Adipocyte (in vitro differentiated cells): ENCODE data around the gene ARHGEF33.

ENCODE experiments used
- DNase-seq: peaks from one replicate; pipeline ENCODE4 v3.0.0-alpha.2; 2015; ENCODE audit warnings: low read depth
- H3K27me3 ChIP-seq: replicated peaks from 2 replicates; pipeline ENCODE4 v1.7.0; 2013; ENCODE audit warnings: mild to moderate bottlenecking, low read length, moderate library complexity; ENCODE audit not compliant: control insufficient read depth, insufficient read depth
- H3K36me3 ChIP-seq: 2 replicates; pipeline ENCODE4 v1.7.0; 2013; ENCODE audit warnings: low read length, mild to moderate bottlenecking, moderate library complexity; ENCODE audit not compliant: control insufficient read depth, insufficient read depth, severe bottlenecking
- H3K4me1 ChIP-seq: 2 replicates; pipeline ENCODE4 v1.7.0; 2013; ENCODE audit warnings: mild to moderate bottlenecking, low read length, moderate library complexity; ENCODE audit not compliant: control insufficient read depth, insufficient read depth
- H3K4me3 ChIP-seq: 2 replicates; pipeline ENCODE4 v1.7.0; 2013; ENCODE audit warnings: mild to moderate bottlenecking, low read length, moderate library complexity
- H3K9ac ChIP-seq: 2 replicates; pipeline ENCODE4 v1.7.0; 2013; ENCODE audit warnings: mild to moderate bottlenecking, low read length, moderate library complexity
- H3K9me3 ChIP-seq: 2 replicates; pipeline ENCODE4 v1.7.0; 2013; ENCODE audit warnings: mild to moderate bottlenecking, low read length, moderate library complexity; ENCODE audit not compliant: control insufficient read depth

ARHGEF33 gene

GRCh38 chr2:38886063-38886462 lies 3.6 kb upstream of the ARHGEF33 start:
- no peak for DNase-seq
- Histone ChIP-seq H3K9ac (no peak overlapping the region), H3K4me1 (no peaks in the 10 kb centered on the region), H3K4me3 (no peak overlapping the region), H3K36me3 (peaks cover 11% of the 10 kb centered on the region), H3K9me3 (no peaks in the 10 kb centered on the region), H3K27me3 (no peaks in the 10 kb centered on the region)

DNA sequence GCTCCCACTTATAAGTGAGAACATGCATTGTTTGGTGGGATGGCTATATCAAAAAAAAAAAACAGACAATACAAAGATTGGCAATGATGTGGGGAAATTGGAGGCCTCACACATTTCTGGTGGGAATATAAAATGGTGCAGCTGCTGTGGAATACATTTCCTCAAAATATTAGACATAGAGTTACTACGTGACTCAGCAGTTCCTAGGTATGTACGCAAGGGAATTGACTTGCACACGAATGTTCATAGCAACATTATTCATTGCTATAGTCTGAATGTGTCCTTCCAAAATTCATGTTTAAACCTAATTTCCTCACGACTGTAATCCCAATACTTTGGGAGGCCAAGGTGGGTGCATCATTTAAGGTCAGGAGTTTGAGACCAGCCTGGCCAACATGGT lies 2.3 kb upstream of the ARHGEF33 start:
- Histone ChIP-seq H3K36me3 (peaks cover 7% of the 10 kb centered on the region), H3K9ac (no peak overlapping the region), H3K4me1 (no peaks in the 10 kb centered on the region), H3K9me3 (no peaks in the 10 kb centered on the region), H3K27me3 (no peaks in the 10 kb centered on the region), H3K4me3 (no peak overlapping the region)
- no peak for DNase-seq

DNA sequence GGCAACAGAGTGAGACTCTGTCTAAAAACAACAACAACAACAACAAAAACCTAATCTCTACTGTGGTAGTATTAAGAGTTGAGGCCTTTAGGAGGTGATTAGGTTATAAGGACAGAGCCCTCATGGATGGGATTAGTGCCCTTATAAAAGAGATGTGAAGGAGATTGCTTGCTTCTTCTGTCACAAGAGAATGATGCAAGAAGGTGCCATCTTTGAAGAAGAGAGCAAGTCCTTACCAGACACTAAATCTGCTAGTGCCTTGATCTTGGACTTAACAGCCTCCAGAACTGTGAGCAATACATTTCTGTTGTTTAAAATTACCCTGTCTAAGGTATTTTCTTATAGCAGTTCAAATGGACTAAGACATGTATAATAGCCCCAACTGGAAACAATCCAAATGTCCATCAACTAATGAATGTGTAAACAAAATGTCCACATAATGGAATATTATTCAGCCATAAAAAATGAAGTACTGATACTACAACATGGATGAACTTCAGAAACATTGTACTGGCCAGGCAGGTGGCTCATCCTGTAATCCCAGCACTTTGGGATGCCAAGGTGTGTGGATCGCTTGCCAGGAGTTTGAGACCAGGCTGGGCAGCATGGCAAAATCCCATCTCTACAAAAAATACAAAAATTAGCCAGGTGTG lies 1.6 kb upstream of the ARHGEF33 start:
- no peaks in the 10 kb centered on the region for H3K9me3 ChIP-seq
- H3K36me3 ChIP-seq: peaks cover under 1% of the 10 kb centered on the region
- no peak overlapping the region for H3K9ac ChIP-seq
- DNase-seq: no peak
- H3K27me3 ChIP-seq: no peaks in the 10 kb centered on the region
- no peaks in the 10 kb centered on the region for H3K4me1 ChIP-seq
- no peak overlapping the region for H3K4me3 ChIP-seq

GRCh38 chr2:38889045-38889444 lies 630 bp upstream of the ARHGEF33 start:
- no peak overlapping the region for H3K4me3 ChIP-seq
- H3K9me3 ChIP-seq: no peaks in the 10 kb centered on the region
- H3K27me3 ChIP-seq: no peaks in the 10 kb centered on the region
- no peaks in the 10 kb centered on the region for H3K4me1 ChIP-seq
- no peaks in the 10 kb centered on the region for H3K36me3 ChIP-seq
- H3K9ac ChIP-seq: no peak overlapping the region
- DNase-seq: no peak

GRCh38 chr2:38892819-38893218 lies 3.1 kb downstream of the ARHGEF33 start:
- Histone ChIP-seq H3K4me3 (no peak overlapping the region), H3K9me3 (no peaks in the 10 kb centered on the region), H3K36me3 (no peaks in the 10 kb centered on the region), H3K27me3 (no peaks in the 10 kb centered on the region), H3K4me1 (no peaks in the 10 kb centered on the region), H3K9ac (no peak overlapping the region)
- DNase-seq: no peak

DNA sequence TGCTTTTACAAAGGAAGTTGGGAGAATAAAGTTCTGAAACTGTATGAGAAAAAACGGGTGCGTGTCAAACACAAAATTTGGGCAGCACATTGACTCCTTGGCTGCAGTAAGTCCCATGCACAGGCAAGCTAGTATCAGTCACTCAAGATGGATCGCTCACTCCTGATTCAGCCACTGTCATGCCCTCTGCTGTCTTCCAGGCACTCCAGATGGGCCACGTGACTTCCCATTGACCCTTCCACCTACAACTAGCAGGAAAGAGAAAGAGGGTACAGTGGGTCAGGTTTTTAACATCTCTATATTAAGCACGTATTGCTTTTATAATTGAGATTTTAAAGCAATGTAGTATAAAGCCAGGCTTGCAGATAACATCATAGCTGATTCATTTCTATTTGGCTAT lies 8.6 kb downstream of the ARHGEF33 start:
- no peak overlapping the region for H3K9ac ChIP-seq
- no peaks in the 10 kb centered on the region for H3K36me3 ChIP-seq
- no peak for DNase-seq
- H3K27me3 ChIP-seq: no peaks in the 10 kb centered on the region
- no peaks in the 10 kb centered on the region for H3K4me1 ChIP-seq
- no peaks in the 10 kb centered on the region for H3K9me3 ChIP-seq
- no peak overlapping the region for H3K4me3 ChIP-seq

- Histone ChIP-seq H3K4me3 (no peak overlapping the region), H3K9ac (no peak overlapping the region), H3K27me3 (no peaks in the 10 kb centered on the region), H3K4me1 (no peaks in the 10 kb centered on the region), H3K36me3 (no peaks in the 10 kb centered on the region), H3K9me3 (no peaks in the 10 kb centered on the region)
- no peak for DNase-seq
Observed at GRCh38 chr2:38900726-38901125, 11.1 kb downstream of the ARHGEF33 start.

- no peaks in the 10 kb centered on the region for H3K27me3 ChIP-seq
- H3K9ac ChIP-seq: no peak overlapping the region
- no peaks in the 10 kb centered on the region for H3K9me3 ChIP-seq
- peaks cover 16% of the 10 kb centered on the region for H3K4me1 ChIP-seq
- no peak for DNase-seq
- H3K36me3 ChIP-seq: no peaks in the 10 kb centered on the region
- no peak overlapping the region for H3K4me3 ChIP-seq
Observed at GRCh38 chr2:38905251-38905650, 15.6 kb downstream of the ARHGEF33 start.

DNA sequence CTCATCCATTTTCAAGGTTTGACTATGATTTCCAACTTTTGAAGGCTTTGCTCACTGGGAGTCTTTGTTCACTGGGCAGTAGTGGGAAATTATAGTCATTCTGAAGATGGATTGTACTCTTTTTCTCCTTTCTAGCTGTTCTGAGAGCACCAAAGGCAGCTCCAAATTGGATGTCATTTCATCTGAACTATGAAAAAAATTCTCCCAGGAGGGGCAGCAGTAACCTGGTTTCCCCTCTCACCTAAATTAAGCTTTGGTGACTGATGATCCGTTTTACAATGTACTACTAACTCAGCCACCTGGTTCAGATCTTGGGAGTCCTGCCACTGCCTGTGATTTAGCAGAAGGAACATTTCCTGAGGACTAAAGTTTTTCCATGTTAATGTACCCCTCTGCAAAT lies 17.6 kb downstream of the ARHGEF33 start:
- no peak for DNase-seq
- no peak overlapping the region for H3K4me3 ChIP-seq
- H3K9ac ChIP-seq: no peak overlapping the region
- no peaks in the 10 kb centered on the region for H3K36me3 ChIP-seq
- H3K9me3 ChIP-seq: no peaks in the 10 kb centered on the region
- H3K4me1 ChIP-seq: peaks cover 16% of the 10 kb centered on the region
- no peaks in the 10 kb centered on the region for H3K27me3 ChIP-seq

DNA sequence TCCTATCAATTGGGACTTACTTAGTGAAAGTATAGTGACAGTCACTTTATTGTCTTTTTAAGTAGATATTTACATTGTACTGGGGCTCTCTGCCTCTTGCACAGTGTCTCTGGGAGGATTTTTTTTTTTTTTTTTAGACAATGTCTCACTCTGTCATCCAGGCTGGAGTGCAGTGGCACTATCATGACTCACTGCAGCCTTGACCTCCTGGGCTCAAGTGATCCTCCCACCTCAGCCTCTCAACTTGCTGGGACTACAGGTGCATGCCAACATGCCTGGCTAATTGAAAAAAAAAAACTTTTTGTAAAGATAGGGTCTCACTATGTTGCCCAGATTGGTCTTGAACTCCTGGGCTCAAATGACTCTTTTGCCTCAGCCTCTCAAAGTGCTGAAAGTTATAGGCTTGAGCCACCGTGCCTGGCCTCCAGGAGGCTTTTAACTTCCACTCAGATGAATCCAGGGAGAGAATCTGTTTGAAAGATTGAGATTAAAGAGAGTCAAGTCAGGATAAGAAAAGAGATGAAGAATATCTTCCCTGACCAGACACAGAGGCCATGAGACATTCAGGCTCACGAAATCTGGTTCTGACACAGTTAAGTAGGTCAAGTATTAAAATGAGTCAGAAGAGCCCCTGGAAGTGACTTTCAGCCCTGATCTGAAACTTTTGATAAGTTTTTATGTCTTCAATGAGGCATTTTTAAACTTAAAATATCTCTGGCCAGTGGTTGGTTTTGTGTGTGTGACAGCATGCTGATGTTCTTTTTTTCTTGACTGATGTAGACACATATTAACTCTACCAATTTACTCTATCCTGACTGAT lies 18.3 kb downstream of the ARHGEF33 start:
- no peaks in the 10 kb centered on the region for H3K27me3 ChIP-seq
- H3K36me3 ChIP-seq: no peaks in the 10 kb centered on the region
- no peak overlapping the region for H3K4me3 ChIP-seq
- H3K4me1 ChIP-seq: peaks cover 16% of the 10 kb centered on the region
- no peaks in the 10 kb centered on the region for H3K9me3 ChIP-seq
- DNase-seq: no peak
- no peak overlapping the region for H3K9ac ChIP-seq

DNA sequence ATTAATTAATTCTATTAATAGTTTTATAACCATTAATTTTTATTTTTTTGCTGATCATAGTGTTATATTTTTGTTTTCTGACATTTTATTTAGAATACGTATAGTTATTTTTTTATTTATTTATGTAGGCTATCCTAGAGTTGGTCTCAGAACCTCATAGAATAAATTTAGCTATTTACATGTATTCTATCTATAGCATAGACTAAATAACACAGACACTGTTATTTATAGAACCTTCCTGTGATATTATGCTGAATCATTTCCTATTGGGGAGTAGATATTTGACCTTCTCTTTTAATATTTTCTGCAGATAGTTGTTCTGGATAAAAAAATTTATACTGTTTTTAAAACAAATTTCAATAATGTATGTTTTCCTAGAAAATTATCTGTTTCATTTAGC lies 20.2 kb downstream of the ARHGEF33 start:
- Histone ChIP-seq H3K36me3 (no peaks in the 10 kb centered on the region), H3K4me1 (peaks cover 16% of the 10 kb centered on the region), H3K27me3 (no peaks in the 10 kb centered on the region), H3K9ac (no peak overlapping the region), H3K4me3 (no peak overlapping the region), H3K9me3 (no peaks in the 10 kb centered on the region)
- DNase-seq: no peak
